HL-60 (cell line): ENCODE results near the gene GNG11.

Experiments used
- TF ChIP-seq, protein P1 (sequence below): IDR thresholded peaks from one replicate; pipeline ENCODE4 v1.5.1; 2011; ENCODE audit warnings: low read length, control low read depth, inconsistent platforms; ENCODE audit not compliant: insufficient read depth
- TF ChIP-seq, protein P2 (sequence below): IDR thresholded peaks from 2 replicates; pipeline ENCODE4 v1.6.1; 2012; ENCODE audit warnings: low read depth; ENCODE audit not compliant: insufficient replicate concordance

DNA sequence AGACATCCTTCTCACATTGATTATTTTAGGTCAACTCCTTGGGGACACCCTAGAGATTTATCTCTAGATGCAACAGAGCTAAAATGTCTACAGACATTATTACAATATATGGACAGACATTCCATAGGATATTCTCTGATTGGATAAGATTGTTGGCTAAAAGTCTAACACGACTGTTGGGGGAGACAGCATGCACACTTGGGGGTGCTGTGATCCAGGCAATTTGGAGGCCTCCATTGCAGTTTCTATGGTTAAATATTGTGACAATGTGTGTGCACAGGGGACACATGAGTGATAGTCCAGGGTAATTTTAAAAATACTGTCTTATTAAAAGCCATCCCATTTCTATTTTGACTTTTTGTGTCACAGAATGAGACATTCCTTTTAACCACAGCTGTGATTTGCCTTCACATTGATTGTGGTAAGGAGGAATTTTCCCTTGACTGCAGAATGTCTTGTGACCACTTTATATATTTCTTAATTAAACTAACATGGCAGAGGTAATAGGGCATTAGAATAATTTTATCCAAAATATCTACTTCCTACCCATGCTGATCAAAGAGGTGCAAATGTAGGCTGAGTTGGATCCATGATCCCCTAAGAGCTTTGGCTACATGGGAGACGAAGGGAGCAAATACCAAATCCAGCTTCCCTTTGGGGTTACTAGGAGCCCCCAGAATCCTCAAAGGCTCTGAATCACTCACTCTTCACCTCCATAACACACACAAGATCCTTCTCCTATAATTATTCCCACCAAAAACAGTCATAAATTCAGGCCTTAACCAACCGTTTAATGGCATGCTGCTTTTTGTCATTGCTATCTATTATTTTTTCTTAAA, 38.2 kb upstream of the GNG11 start:
- TF ChIP-seq, protein P1, sequence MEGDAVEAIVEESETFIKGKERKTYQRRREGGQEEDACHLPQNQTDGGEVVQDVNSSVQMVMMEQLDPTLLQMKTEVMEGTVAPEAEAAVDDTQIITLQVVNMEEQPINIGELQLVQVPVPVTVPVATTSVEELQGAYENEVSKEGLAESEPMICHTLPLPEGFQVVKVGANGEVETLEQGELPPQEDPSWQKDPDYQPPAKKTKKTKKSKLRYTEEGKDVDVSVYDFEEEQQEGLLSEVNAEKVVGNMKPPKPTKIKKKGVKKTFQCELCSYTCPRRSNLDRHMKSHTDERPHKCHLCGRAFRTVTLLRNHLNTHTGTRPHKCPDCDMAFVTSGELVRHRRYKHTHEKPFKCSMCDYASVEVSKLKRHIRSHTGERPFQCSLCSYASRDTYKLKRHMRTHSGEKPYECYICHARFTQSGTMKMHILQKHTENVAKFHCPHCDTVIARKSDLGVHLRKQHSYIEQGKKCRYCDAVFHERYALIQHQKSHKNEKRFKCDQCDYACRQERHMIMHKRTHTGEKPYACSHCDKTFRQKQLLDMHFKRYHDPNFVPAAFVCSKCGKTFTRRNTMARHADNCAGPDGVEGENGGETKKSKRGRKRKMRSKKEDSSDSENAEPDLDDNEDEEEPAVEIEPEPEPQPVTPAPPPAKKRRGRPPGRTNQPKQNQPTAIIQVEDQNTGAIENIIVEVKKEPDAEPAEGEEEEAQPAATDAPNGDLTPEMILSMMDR: no peak
- TF ChIP-seq, protein P2, sequence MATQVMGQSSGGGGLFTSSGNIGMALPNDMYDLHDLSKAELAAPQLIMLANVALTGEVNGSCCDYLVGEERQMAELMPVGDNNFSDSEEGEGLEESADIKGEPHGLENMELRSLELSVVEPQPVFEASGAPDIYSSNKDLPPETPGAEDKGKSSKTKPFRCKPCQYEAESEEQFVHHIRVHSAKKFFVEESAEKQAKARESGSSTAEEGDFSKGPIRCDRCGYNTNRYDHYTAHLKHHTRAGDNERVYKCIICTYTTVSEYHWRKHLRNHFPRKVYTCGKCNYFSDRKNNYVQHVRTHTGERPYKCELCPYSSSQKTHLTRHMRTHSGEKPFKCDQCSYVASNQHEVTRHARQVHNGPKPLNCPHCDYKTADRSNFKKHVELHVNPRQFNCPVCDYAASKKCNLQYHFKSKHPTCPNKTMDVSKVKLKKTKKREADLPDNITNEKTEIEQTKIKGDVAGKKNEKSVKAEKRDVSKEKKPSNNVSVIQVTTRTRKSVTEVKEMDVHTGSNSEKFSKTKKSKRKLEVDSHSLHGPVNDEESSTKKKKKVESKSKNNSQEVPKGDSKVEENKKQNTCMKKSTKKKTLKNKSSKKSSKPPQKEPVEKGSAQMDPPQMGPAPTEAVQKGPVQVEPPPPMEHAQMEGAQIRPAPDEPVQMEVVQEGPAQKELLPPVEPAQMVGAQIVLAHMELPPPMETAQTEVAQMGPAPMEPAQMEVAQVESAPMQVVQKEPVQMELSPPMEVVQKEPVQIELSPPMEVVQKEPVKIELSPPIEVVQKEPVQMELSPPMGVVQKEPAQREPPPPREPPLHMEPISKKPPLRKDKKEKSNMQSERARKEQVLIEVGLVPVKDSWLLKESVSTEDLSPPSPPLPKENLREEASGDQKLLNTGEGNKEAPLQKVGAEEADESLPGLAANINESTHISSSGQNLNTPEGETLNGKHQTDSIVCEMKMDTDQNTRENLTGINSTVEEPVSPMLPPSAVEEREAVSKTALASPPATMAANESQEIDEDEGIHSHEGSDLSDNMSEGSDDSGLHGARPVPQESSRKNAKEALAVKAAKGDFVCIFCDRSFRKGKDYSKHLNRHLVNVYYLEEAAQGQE: no peak
